GM23338 (cell line): ENCODE measurements around the gene SLC35A4.

Experiments used
- CREB1 ChIP-seq: fragments of 250-450 bp; sonication (Bioruptor Pico); IDR thresholded peaks from 2 replicates; pipeline ENCODE4 v1.5.0; 2020; ENCODE audit warnings: low read depth, mild to moderate bottlenecking, moderate library complexity
- TF ChIP-seq, protein P1 (sequence below), 2 experiments: fragments of 200-600 bp in 1 of 2; sonication (generic) in 1 of 2; conservative IDR thresholded peaks; 2 replicates each; pipeline versions ENCODE4 v1.5.1 to v1.6.1; 2016 to 2017; ENCODE audit warnings: antibody characterized with exemption in 2 of 2, low read depth in 2 of 2, mild to moderate bottlenecking in 2 of 2, moderate library complexity in 1 of 2

DNA sequence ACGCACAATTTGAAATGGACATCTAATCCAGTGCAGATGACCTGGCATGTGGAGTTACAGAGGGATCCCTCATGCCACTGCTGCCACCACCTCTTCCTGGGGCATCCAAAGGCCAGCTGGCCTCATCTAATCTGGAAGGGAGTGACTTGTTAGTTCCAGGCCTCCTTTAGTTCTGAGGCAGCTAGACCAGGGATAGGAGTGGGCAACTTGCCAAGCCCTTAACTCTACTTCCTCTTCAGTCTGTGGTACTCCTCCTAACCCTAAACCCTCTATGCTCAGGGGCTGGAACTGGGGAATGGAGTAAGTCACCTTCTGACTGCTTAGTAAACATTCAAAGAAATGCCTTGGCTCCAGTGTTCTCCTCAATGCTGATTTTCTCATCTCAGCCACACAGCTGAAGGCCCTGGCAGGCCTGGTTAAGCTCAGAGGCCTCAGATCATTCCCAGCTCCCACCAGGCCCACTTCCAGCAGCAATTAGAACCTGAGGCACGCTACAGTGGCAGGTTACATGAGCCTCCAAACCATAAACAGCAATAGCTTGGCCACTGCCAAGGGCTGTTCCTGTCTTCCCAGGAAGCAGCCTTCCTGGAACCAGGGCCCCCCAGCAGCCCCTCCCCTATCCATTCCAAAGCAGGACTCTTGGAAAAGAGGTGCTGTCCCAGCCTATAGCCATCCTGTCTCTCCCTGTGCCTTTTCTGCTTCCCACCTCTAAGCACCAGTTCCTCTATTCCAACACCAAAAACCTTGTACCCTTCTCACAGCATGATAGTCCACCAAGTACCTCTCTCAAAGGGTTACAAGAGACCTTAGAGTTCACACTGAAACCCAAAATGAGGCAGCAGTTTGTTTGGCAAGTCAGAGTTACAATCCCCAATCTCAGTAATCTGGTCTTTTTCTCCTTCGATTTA, 15.1 kb upstream of the SLC35A4 start:
- TF ChIP-seq, protein P1, sequence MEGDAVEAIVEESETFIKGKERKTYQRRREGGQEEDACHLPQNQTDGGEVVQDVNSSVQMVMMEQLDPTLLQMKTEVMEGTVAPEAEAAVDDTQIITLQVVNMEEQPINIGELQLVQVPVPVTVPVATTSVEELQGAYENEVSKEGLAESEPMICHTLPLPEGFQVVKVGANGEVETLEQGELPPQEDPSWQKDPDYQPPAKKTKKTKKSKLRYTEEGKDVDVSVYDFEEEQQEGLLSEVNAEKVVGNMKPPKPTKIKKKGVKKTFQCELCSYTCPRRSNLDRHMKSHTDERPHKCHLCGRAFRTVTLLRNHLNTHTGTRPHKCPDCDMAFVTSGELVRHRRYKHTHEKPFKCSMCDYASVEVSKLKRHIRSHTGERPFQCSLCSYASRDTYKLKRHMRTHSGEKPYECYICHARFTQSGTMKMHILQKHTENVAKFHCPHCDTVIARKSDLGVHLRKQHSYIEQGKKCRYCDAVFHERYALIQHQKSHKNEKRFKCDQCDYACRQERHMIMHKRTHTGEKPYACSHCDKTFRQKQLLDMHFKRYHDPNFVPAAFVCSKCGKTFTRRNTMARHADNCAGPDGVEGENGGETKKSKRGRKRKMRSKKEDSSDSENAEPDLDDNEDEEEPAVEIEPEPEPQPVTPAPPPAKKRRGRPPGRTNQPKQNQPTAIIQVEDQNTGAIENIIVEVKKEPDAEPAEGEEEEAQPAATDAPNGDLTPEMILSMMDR (conservative IDR thresholded peaks at IDR 0.05; ENCODE audit: low read depth in 2 of 2): no peak
- TF ChIP-seq CREB1 (CRISPR knock-in tag): no peak
